IPS-18a (cell line): Measurements from ENCODE around the gene ITGAE.

ENCODE experiments used
- H3K27ac ChIP-seq: one replicate; pipeline ENCODE4 v1.5.1; 2013; ENCODE audit warnings: low read length
- H3K27me3 ChIP-seq: one replicate; pipeline ENCODE4 v1.6.1; 2013; ENCODE audit warnings: mild to moderate bottlenecking, low read length; ENCODE audit not compliant: control insufficient read depth, insufficient read depth
- H3K36me3 ChIP-seq: one replicate; pipeline ENCODE4 v1.6.1; 2013; ENCODE audit warnings: low read depth, low read length; ENCODE audit not compliant: control insufficient read depth
- H3K4me1 ChIP-seq: one replicate; pipeline ENCODE4 v1.6.1; 2013; ENCODE audit warnings: low read depth, low read length; ENCODE audit not compliant: control insufficient read depth
- H3K4me3 ChIP-seq: one replicate; pipeline ENCODE4 v1.5.1; 2013; ENCODE audit warnings: low read length
- H3K9ac ChIP-seq: one replicate; pipeline ENCODE4 v1.6.1; 2013; ENCODE audit warnings: mild to moderate bottlenecking, low read length, moderate library complexity
- H3K9me3 ChIP-seq: one replicate; pipeline ENCODE4 v1.6.1; 2013; ENCODE audit warnings: low read depth, low read length; ENCODE audit not compliant: control insufficient read depth

Gene ITGAE

GRCh38 chr17:3754066-3754457 is 46.9 kb downstream of the ITGAE start:
- Histone ChIP-seq H3K9me3 (no peaks in the 10 kb centered on the region), H3K4me3 (no peak overlapping the region), H3K27me3 (no peaks in the 10 kb centered on the region)

GRCh38 chr17:3753624-3754023 is 47.4 kb downstream of the ITGAE start:
- no peaks in the 10 kb centered on the region for H3K36me3 ChIP-seq
- no peaks in the 10 kb centered on the region for H3K27me3 ChIP-seq
- H3K4me1 ChIP-seq: no peaks in the 10 kb centered on the region
- H3K27ac ChIP-seq: no peak overlapping the region
- no peaks in the 10 kb centered on the region for H3K9me3 ChIP-seq
- H3K4me3 ChIP-seq: no peak overlapping the region
- H3K9ac ChIP-seq: no peak overlapping the region

More at GRCh38 chr17:3754066-3754457, 46.9 kb downstream of the ITGAE start:
- Histone ChIP-seq H3K9ac (no peak overlapping the region), H3K4me1 (no peaks in the 10 kb centered on the region), H3K27ac (no peak overlapping the region), H3K36me3 (no peaks in the 10 kb centered on the region)

- Histone ChIP-seq H3K36me3 (no peaks in the 10 kb centered on the region), H3K9me3 (no peaks in the 10 kb centered on the region), H3K27ac (no peak overlapping the region), H3K4me3 (no peak overlapping the region), H3K9ac (no peak overlapping the region), H3K27me3 (no peaks in the 10 kb centered on the region), H3K4me1 (no peaks in the 10 kb centered on the region)
These were observed 49.2 kb downstream of the ITGAE start for GRCh38 chr17:3751836-3752235.

GRCh38 chr17:3750926-3751325 is 50.1 kb downstream of the ITGAE start:
- Histone ChIP-seq H3K9me3 (no peaks in the 10 kb centered on the region), H3K27me3 (no peaks in the 10 kb centered on the region), H3K4me1 (no peaks in the 10 kb centered on the region), H3K9ac (no peak overlapping the region), H3K4me3 (no peak overlapping the region), H3K36me3 (no peaks in the 10 kb centered on the region), H3K27ac (no peak overlapping the region)

GRCh38 chr17:3750296-3750695 is 50.7 kb downstream of the ITGAE start:
- Histone ChIP-seq H3K36me3 (no peaks in the 10 kb centered on the region), H3K4me1 (no peaks in the 10 kb centered on the region), H3K27ac (no peak overlapping the region), H3K9ac (no peak overlapping the region), H3K9me3 (no peaks in the 10 kb centered on the region), H3K27me3 (no peaks in the 10 kb centered on the region), H3K4me3 (no peak overlapping the region)

GRCh38 chr17:3748576-3748975 is 52.4 kb downstream of the ITGAE start:
- H3K36me3 ChIP-seq: no peaks in the 10 kb centered on the region
- H3K27me3 ChIP-seq: no peaks in the 10 kb centered on the region
- H3K9me3 ChIP-seq: no peaks in the 10 kb centered on the region
- no peak overlapping the region for H3K4me3 ChIP-seq
- no peak overlapping the region for H3K27ac ChIP-seq
- no peak overlapping the region for H3K9ac ChIP-seq
- no peaks in the 10 kb centered on the region for H3K4me1 ChIP-seq

GRCh38 chr17:3747805-3748204 is 53.2 kb downstream of the ITGAE start:
- no peak overlapping the region for H3K27ac ChIP-seq
- H3K4me1 ChIP-seq: no peaks in the 10 kb centered on the region
- no peaks in the 10 kb centered on the region for H3K9me3 ChIP-seq
- H3K4me3 ChIP-seq: no peak overlapping the region
- H3K9ac ChIP-seq: no peak overlapping the region
- no peaks in the 10 kb centered on the region for H3K27me3 ChIP-seq
- no peaks in the 10 kb centered on the region for H3K36me3 ChIP-seq

- Histone ChIP-seq H3K9ac (no peak overlapping the region), H3K27ac (no peak overlapping the region), H3K9me3 (no peaks in the 10 kb centered on the region), H3K4me3 (no peak overlapping the region), H3K4me1 (no peaks in the 10 kb centered on the region), H3K36me3 (no peaks in the 10 kb centered on the region), H3K27me3 (no peaks in the 10 kb centered on the region)
These were observed 55.9 kb downstream of the ITGAE start for GRCh38 chr17:3745071-3745470.

- Histone ChIP-seq H3K27me3 (no peaks in the 10 kb centered on the region), H3K27ac (no peak overlapping the region), H3K9ac (no peak overlapping the region), H3K4me3 (no peak overlapping the region), H3K9me3 (no peaks in the 10 kb centered on the region), H3K36me3 (no peaks in the 10 kb centered on the region), H3K4me1 (peaks cover 2% of the 10 kb centered on the region)
These were observed 57.0 kb downstream of the ITGAE start for GRCh38 chr17:3744014-3744413.

- no peak overlapping the region for H3K27ac ChIP-seq
- no peak overlapping the region for H3K9ac ChIP-seq
- H3K4me3 ChIP-seq: no peak overlapping the region
- no peaks in the 10 kb centered on the region for H3K9me3 ChIP-seq
- H3K4me1 ChIP-seq: peaks cover 8% of the 10 kb centered on the region
- H3K27me3 ChIP-seq: no peaks in the 10 kb centered on the region
- H3K36me3 ChIP-seq: no peaks in the 10 kb centered on the region
These were observed 60.3 kb downstream of the ITGAE start for GRCh38 chr17:3740611-3741073.

GRCh38 chr17:3739422-3740124 is 61.4 kb downstream of the ITGAE start:
- no peaks in the 10 kb centered on the region for H3K36me3 ChIP-seq
- no peaks in the 10 kb centered on the region for H3K27me3 ChIP-seq
- no peak overlapping the region for H3K27ac ChIP-seq
- peaks cover 8% of the 10 kb centered on the region for H3K4me1 ChIP-seq
- H3K4me3 ChIP-seq: no peak overlapping the region
- H3K9ac ChIP-seq: no peak overlapping the region
- no peaks in the 10 kb centered on the region for H3K9me3 ChIP-seq

GRCh38 chr17:3738562-3739295 is 62.3 kb downstream of the ITGAE start:
- Histone ChIP-seq H3K27ac (no peak overlapping the region), H3K4me3 (no peak overlapping the region), H3K4me1 (peaks cover 8% of the 10 kb centered on the region), H3K36me3 (no peaks in the 10 kb centered on the region), H3K9ac (no peak overlapping the region), H3K9me3 (no peaks in the 10 kb centered on the region), H3K27me3 (no peaks in the 10 kb centered on the region)
